Body of pancreas (tissue), 4 donors: ENCODE data around the gene KLHDC7B. TPM values are rescaled to one million over a fixed set of nuclear protein-coding genes. Genes with fewer than 3 reads are reported as not detected.
A peak's percentile ranks its signal among the peaks of the same experiment; 100 is the strongest.

Experiments used
- ATAC-seq: fragments of 150-250 bp; one replicate; pipeline ENCODE4 v1.9.1; 2016
- DNase-seq, 4 donors: peaks; one replicate each; pipeline ENCODE4 v3.0.0-alpha.2; 2019
- H3K27ac ChIP-seq, 4 donors: fragments of 200-600 bp; sonication (generic); 1 replicate in 3 of 4; 2 replicates in 1 of 4; pipeline versions ENCODE4 v1.5.1 to v1.6.1; 2016 to 2019; ENCODE audit warnings: mild to moderate bottlenecking in 1 of 4, mixed read lengths in 1 of 4, moderate library complexity in 1 of 4
- H3K27me3 ChIP-seq, 2 donors: fragments of 200-600 bp; sonication (generic); one replicate each; pipeline ENCODE4 v1.6.0; 2016; ENCODE audit warnings: mild to moderate bottlenecking in 1 of 2
- H3K36me3 ChIP-seq, 2 donors: fragments of 200-600 bp; sonication (generic); replicated peaks in 1 of 2; 2 replicates each; pipeline ENCODE4 v1.5.1; 2016; ENCODE audit warnings: low read depth in 2 of 2; ENCODE audit not compliant: insufficient read depth in 1 of 2
- H3K4me1 ChIP-seq: fragments of 200-600 bp; sonication (generic); one replicate; pipeline ENCODE4 v1.6.0; 2016
- H3K4me3 ChIP-seq, 2 donors: fragments of 200-600 bp; sonication (generic); 1 replicate in 1 of 2; 2 replicates in 1 of 2; pipeline ENCODE4 v1.5.1; 2016 to 2019
- H3K9me3 ChIP-seq, 3 donors: fragments of 200-600 bp; sonication (generic); 1 replicate in 2 of 3; 2 replicates in 1 of 3; pipeline ENCODE4 v1.5.1; 2016
- POLR2A ChIP-seq, 3 donors: fragments of 450-650 bp; IDR thresholded peaks; one replicate each; pipeline ENCODE4 v1.6.1; 2016; ENCODE audit warnings: antibody characterized with exemption in 3 of 3, mild to moderate bottlenecking in 2 of 3
- WGBS, 2 donors: methylation state at CpG; one replicate each; pipeline ENCODE4 v1.1.5; 2017; 5-methylcytosine and 5-hydroxymethylcytosine counted together
- intact Hi-C: fragments of 100-400 bp; cut with DNase I; formaldehyde crosslinking; loops from one replicate; pipeline ENCODE4 v1.15.1; 2023
- total RNA-seq, 2 donors: library from RNA; depleted of rRNA; stranded (reverse); fragments of >200 nt; gene quantifications; one replicate each; pipeline ENCODE4 v1.1.0, GENCODE V29; 2016
- TF ChIP-seq, protein P1 (sequence below), 7 experiments: fragments of 450-650 bp in 4 of 7; fragments of 200-600 bp in 3 of 7; sonication (generic) in 3 of 7; IDR thresholded peaks; one replicate each; pipeline ENCODE4 v1.5.1; 2016 to 2019; ENCODE audit warnings: antibody characterized with exemption in 7 of 7

KLHDC7B gene
- total RNA-seq, 2 donors from 2014 or later: not detected

GRCh38 chr22:50561401-50562358, 16.0 kb downstream of the KLHDC7B start:
- ATAC-seq: no peak
- no peak for DNase-seq
- peaks cover 16% of the 10 kb centered on the region for H3K4me1 ChIP-seq
- no peak overlapping the region for H3K27ac ChIP-seq
- intact Hi-C loops: no loop called here
- H3K27me3 ChIP-seq: no peaks in the 10 kb centered on the region
- no peaks in the 10 kb centered on the region for H3K36me3 ChIP-seq
- no peaks in the 10 kb centered on the region for H3K9me3 ChIP-seq
- TF ChIP-seq POLR2A (IDR thresholded peaks at IDR 0.05): no peak
- TF ChIP-seq, protein P1, sequence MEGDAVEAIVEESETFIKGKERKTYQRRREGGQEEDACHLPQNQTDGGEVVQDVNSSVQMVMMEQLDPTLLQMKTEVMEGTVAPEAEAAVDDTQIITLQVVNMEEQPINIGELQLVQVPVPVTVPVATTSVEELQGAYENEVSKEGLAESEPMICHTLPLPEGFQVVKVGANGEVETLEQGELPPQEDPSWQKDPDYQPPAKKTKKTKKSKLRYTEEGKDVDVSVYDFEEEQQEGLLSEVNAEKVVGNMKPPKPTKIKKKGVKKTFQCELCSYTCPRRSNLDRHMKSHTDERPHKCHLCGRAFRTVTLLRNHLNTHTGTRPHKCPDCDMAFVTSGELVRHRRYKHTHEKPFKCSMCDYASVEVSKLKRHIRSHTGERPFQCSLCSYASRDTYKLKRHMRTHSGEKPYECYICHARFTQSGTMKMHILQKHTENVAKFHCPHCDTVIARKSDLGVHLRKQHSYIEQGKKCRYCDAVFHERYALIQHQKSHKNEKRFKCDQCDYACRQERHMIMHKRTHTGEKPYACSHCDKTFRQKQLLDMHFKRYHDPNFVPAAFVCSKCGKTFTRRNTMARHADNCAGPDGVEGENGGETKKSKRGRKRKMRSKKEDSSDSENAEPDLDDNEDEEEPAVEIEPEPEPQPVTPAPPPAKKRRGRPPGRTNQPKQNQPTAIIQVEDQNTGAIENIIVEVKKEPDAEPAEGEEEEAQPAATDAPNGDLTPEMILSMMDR (IDR thresholded peaks at IDR 0.05): no peak
- 72 to 79% methylated on average over 16 to 18 of the region's 34 CpGs for WGBS, 2 donors
- no peak overlapping the region for H3K4me3 ChIP-seq

- WGBS, 2 donors: 2 to 4% methylated on average over 24 to 57 of the region's 61 CpGs
- H3K36me3 ChIP-seq: no peaks in the 10 kb centered on the region
- intact Hi-C loops: no loop called here
- peak within 1 kb of the TSS; percentile 4 to 9 for H3K4me3 ChIP-seq
- H3K4me1 ChIP-seq: peaks cover 16% of the 10 kb centered on the region
- DNase-seq (peak; percentile 98 to 99 (median 99)), ATAC-seq (peak; percentile 99)
- TF ChIP-seq, protein P1 (IDR thresholded peaks at IDR 0.05): peak; percentile 95 to 99 (median 97)
- peak; percentile 70 to 90 (median 87) for TF ChIP-seq POLR2A (IDR thresholded peaks at IDR 0.05)
- H3K27ac ChIP-seq: peak within 1 kb of the TSS; percentile 66 to 90 (median 75)
- H3K9me3 ChIP-seq: no peaks in the 10 kb centered on the region
- no peaks in the 10 kb centered on the region for H3K27me3 ChIP-seq
Observed at GRCh38 chr22:50562523-50563412, 17.1 kb downstream of the KLHDC7B start, which contains the start of gene SYCE3. Gene SYCE3 (minus strand): TSS chr22:50562919. CDS start chr22:50556405, 6,514 bp downstream.

GRCh38 chr22:50563413-50564160, 17.9 kb downstream of the KLHDC7B start:
- peak; percentile 32 for ATAC-seq
- TF ChIP-seq POLR2A (IDR thresholded peaks at IDR 0.05): no peak
- TF ChIP-seq, protein P1 (IDR thresholded peaks at IDR 0.05): no peak
- Histone ChIP-seq H3K27me3 (no peaks in the 10 kb centered on the region), H3K4me3 (peak overlapping the region; percentile 4 to 9), H3K4me1 (peaks cover 18% of the 10 kb centered on the region), H3K36me3 (no peaks in the 10 kb centered on the region), H3K27ac (peak overlapping the region; percentile 66 to 90 (median 75)), H3K9me3 (no peaks in the 10 kb centered on the region)
- DNase-seq: peak in 2 of 4 donors; percentile 34 to 41
- 9 to 13% methylated on average over 17 of the region's 17 CpGs for WGBS, 2 donors
- intact Hi-C loops: no loop called here

DNA sequence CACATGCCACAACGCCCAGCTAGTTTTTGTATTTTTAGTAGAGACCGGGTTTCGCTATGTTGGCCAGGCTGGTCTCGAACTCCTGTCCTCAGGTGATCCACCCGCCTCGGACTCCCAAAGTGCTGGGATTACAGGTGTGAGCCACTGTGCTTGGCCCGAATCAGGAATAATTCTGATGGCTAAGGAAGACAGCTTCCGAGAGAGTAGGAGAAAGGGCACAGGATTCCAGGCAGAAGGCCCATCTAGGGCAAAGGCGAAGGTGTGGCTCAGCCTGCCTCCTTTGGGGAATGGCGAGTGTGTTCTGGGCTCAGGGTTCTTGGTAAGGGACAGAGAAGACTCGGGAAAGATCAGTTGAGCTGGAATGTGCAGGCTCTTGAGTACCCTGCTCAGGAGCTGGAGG, 18.6 kb downstream of the KLHDC7B start:
- intact Hi-C loops: no loop called here
- Histone ChIP-seq H3K9me3 (no peaks in the 10 kb centered on the region), H3K4me1 (peaks cover 25% of the 10 kb centered on the region), H3K36me3 (no peaks in the 10 kb centered on the region), H3K4me3 (no peak overlapping the region), H3K27me3 (no peaks in the 10 kb centered on the region), H3K27ac (peak overlapping the region in 1 of 4 donors; percentile 75)
- DNase-seq (no peak), ATAC-seq (no peak)
- WGBS, 2 donors: 88 to 93% methylated on average over 11 of the region's 11 CpGs
- TF ChIP-seq, protein P1 (IDR thresholded peaks at IDR 0.05): no peak
- TF ChIP-seq POLR2A (IDR thresholded peaks at IDR 0.05): no peak
